22Rv1 (cell line): ENCODE results near the gene JUND.

ENCODE experiments used
- ZFX ChIP-seq: fragments of 450-650 bp; IDR thresholded peaks from 2 replicates; pipeline ENCODE4 v1.6.1; 2017; ENCODE audit warnings: antibody characterized with exemption, borderline replicate concordance
- TF ChIP-seq, protein P1 (sequence below): fragments of 450-650 bp; IDR thresholded peaks from 2 replicates; pipeline ENCODE4 v1.5.1; 2017; ENCODE audit warnings: mild to moderate bottlenecking

DNA sequence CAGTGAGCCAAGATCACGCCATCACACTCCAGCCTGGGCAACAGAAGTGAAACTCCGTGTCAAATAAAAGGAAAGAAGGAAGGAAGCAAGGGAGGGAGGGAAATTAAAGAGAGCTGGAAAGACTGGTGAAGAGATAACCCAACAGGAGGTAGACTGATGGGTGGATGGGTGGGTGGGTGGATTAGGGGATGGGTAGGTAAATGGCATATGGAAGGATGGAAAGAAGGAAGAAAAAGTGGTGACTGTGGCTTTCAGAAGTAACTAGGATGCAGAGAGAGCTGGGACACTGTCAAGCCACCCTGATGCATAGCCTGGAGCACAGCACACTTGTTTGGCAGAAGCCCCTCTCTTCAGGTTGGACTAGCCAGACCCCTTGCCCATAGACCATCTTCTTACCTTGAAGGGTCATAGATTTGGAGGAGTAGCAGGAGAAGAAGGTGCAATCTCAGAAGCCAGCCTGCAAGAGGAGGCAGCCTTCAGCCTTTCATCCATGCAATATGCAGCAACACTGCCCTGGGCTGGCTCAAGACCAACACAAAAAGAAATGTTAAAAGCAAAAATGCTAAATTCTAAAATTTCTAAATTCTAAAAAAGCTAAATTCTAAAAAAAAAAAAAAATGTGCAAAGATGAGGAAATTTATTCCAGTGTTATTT is 12.2 kb downstream of the JUND start:
- TF ChIP-seq, protein P1, sequence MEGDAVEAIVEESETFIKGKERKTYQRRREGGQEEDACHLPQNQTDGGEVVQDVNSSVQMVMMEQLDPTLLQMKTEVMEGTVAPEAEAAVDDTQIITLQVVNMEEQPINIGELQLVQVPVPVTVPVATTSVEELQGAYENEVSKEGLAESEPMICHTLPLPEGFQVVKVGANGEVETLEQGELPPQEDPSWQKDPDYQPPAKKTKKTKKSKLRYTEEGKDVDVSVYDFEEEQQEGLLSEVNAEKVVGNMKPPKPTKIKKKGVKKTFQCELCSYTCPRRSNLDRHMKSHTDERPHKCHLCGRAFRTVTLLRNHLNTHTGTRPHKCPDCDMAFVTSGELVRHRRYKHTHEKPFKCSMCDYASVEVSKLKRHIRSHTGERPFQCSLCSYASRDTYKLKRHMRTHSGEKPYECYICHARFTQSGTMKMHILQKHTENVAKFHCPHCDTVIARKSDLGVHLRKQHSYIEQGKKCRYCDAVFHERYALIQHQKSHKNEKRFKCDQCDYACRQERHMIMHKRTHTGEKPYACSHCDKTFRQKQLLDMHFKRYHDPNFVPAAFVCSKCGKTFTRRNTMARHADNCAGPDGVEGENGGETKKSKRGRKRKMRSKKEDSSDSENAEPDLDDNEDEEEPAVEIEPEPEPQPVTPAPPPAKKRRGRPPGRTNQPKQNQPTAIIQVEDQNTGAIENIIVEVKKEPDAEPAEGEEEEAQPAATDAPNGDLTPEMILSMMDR = no peak
- TF ChIP-seq ZFX = no peak
